Upper lobe of left lung (tissue), 4 donors: ENCODE results near the gene MTTP.

Experiments
- EP300 ChIP-seq, 4 donors: sonication (generic); formaldehyde crosslinking; IDR thresholded peaks; one replicate each; pipeline ENCODE4 v1.5.1; 2017; ENCODE audit warnings: antibody characterized with exemption in 4 of 4, control low read depth in 2 of 4
- POLR2A ChIP-seq, 4 donors: fragments of 450-650 bp; IDR thresholded peaks; one replicate each; pipeline ENCODE4 v1.5.1; 2016 to 2017; ENCODE audit warnings: antibody characterized with exemption in 4 of 4, mild to moderate bottlenecking in 2 of 4
- POLR2AphosphoS5 ChIP-seq, 2 donors: sonication (generic); formaldehyde crosslinking; IDR thresholded peaks; one replicate each; pipeline ENCODE4 v1.5.1; 2017; ENCODE audit warnings: antibody characterized with exemption in 2 of 2
- TF ChIP-seq, protein P1 (sequence below), 6 experiments: fragments of 450-650 bp in 4 of 6; fragments of 200-600 bp in 2 of 6; sonication (generic) in 2 of 6; IDR thresholded peaks; one replicate each; pipeline ENCODE4 v1.5.1; 2016 to 2019; ENCODE audit warnings: antibody characterized with exemption in 6 of 6

- TF ChIP-seq, protein P1, sequence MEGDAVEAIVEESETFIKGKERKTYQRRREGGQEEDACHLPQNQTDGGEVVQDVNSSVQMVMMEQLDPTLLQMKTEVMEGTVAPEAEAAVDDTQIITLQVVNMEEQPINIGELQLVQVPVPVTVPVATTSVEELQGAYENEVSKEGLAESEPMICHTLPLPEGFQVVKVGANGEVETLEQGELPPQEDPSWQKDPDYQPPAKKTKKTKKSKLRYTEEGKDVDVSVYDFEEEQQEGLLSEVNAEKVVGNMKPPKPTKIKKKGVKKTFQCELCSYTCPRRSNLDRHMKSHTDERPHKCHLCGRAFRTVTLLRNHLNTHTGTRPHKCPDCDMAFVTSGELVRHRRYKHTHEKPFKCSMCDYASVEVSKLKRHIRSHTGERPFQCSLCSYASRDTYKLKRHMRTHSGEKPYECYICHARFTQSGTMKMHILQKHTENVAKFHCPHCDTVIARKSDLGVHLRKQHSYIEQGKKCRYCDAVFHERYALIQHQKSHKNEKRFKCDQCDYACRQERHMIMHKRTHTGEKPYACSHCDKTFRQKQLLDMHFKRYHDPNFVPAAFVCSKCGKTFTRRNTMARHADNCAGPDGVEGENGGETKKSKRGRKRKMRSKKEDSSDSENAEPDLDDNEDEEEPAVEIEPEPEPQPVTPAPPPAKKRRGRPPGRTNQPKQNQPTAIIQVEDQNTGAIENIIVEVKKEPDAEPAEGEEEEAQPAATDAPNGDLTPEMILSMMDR (IDR thresholded peaks at IDR 0.05) = no peak
- TF ChIP-seq POLR2A (IDR thresholded peaks at IDR 0.05) (no peak), POLR2AphosphoS5 (IDR thresholded peaks at IDR 0.05) (no peak), EP300 (IDR thresholded peaks at IDR 0.05) (no peak)
These were observed 93.8 kb downstream of the MTTP start for GRCh38 chr4:99668472-99668871.
